DOHH2 (cell line): ENCODE results near the gene DDX41.

ENCODE experiments used
- H3F3A ChIP-seq: fragments of 200-600 bp; sonication (generic), shearing (Covaris generic); 2 replicates; pipeline ENCODE4 v1.6.0; 2016; ENCODE audit warnings: antibody characterized with exemption, mild to moderate bottlenecking; ENCODE audit not compliant: control insufficient read depth, insufficient read depth
- H3K27ac ChIP-seq: fragments of 200-600 bp; sonication (generic); 2 replicates; pipeline ENCODE4 v1.5.1; 2014; ENCODE audit warnings: low read depth, mild to moderate bottlenecking, low read length, moderate library complexity
- H3K27me3 ChIP-seq: fragments of 200-600 bp; sonication (generic); 2 replicates; pipeline ENCODE4 v1.6.1; 2014; ENCODE audit warnings: mild to moderate bottlenecking, low read length, mixed read lengths; ENCODE audit not compliant: control insufficient read depth
- H3K36me3 ChIP-seq: fragments of 200-600 bp; sonication (generic); 2 replicates; pipeline ENCODE4 v1.6.1; 2014; ENCODE audit warnings: mild to moderate bottlenecking, low read length, moderate library complexity, mixed read lengths; ENCODE audit not compliant: control insufficient read depth
- H3K4me1 ChIP-seq: fragments of 200-600 bp; sonication (generic); 2 replicates; pipeline ENCODE4 v1.6.1; 2014; ENCODE audit warnings: mild to moderate bottlenecking, low read length, mixed read lengths; ENCODE audit not compliant: control insufficient read depth
- H3K4me2 ChIP-seq: fragments of 200-600 bp; sonication (generic); 2 replicates; pipeline ENCODE4 v1.6.0; 2014; ENCODE audit warnings: mild to moderate bottlenecking, low read length, moderate library complexity
- H3K4me3 ChIP-seq: fragments of 200-600 bp; sonication (generic); 2 replicates; pipeline ENCODE4 v1.5.1; 2014; ENCODE audit warnings: mild to moderate bottlenecking, low read length, mixed read lengths
- H3K79me2 ChIP-seq: fragments of 200-600 bp; sonication (generic); 2 replicates; pipeline ENCODE4 v1.6.1; 2014; ENCODE audit warnings: mild to moderate bottlenecking, low read length, mixed read lengths; ENCODE audit not compliant: control insufficient read depth
- H3K9me2 ChIP-seq: fragments of 200-600 bp; sonication (generic); replicated peaks from 2 replicates; pipeline ENCODE4 v1.6.1; 2014; ENCODE audit warnings: mild to moderate bottlenecking, low read length, mixed read lengths; ENCODE audit not compliant: control insufficient read depth
- H3K9me3 ChIP-seq: fragments of 200-600 bp; sonication (generic); 2 replicates; pipeline ENCODE4 v1.6.1; 2014; ENCODE audit warnings: antibody characterized with exemption, low read length, mixed read lengths; ENCODE audit not compliant: control insufficient read depth, insufficient read depth
- H4K20me1 ChIP-seq: fragments of 200-600 bp; sonication (generic); 2 replicates; pipeline ENCODE4 v1.6.0; 2014; ENCODE audit warnings: low read depth, mild to moderate bottlenecking, antibody characterized with exemption, low read length, moderate library complexity; ENCODE audit not compliant: control insufficient read depth, insufficient read depth
- EZH2phosphoT487 ChIP-seq: fragments of 200-600 bp; sonication (generic); IDR thresholded peaks from 2 replicates; pipeline ENCODE4 v1.6.1; 2017; ENCODE audit warnings: borderline replicate concordance, mild to moderate bottlenecking, antibody characterized with exemption, low read length, moderate library complexity, mixed read lengths
- TF ChIP-seq, protein P1 (sequence below): fragments of 200-600 bp; sonication (generic); IDR thresholded peaks from one replicate; pipeline ENCODE4 v1.5.1; 2014; ENCODE audit warnings: antibody characterized with exemption, mild to moderate bottlenecking, low read depth, low read length; ENCODE audit not compliant: poor library complexity, severe bottlenecking

DDX41 gene

DNA sequence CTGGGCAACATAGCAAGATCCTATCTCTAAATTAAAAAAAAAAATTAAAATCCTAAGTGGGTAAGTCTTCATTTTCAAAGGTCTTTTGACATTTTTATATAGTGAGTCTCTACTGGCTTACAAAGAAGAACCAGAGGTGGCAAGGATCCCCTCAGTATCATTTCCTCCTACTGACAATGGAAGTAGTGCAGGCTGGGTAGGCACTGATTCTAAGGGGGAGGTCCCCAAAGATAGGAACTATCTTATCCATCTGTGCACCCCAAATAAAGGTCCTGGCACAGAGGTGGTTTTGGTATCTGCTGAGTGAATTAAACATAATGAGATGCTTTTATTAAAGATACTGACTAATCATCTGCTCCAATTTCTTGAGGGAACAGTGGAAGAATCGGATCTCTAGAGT, 33.4 kb upstream of the DDX41 start:
- H3K4me1 ChIP-seq: peaks cover 18% of the 10 kb centered on the region
- peaks cover 55% of the 10 kb centered on the region for H3K36me3 ChIP-seq
- H3K4me3 ChIP-seq: no peak overlapping the region
- no peaks in the 10 kb centered on the region for H3K9me3 ChIP-seq
- no peaks in the 10 kb centered on the region for H3K9me2 ChIP-seq
- H4K20me1 ChIP-seq: peaks cover 13% of the 10 kb centered on the region
- peaks cover 86% of the 10 kb centered on the region for H3K79me2 ChIP-seq
- TF ChIP-seq EZH2phosphoT487: no peak
- TF ChIP-seq, protein P1, sequence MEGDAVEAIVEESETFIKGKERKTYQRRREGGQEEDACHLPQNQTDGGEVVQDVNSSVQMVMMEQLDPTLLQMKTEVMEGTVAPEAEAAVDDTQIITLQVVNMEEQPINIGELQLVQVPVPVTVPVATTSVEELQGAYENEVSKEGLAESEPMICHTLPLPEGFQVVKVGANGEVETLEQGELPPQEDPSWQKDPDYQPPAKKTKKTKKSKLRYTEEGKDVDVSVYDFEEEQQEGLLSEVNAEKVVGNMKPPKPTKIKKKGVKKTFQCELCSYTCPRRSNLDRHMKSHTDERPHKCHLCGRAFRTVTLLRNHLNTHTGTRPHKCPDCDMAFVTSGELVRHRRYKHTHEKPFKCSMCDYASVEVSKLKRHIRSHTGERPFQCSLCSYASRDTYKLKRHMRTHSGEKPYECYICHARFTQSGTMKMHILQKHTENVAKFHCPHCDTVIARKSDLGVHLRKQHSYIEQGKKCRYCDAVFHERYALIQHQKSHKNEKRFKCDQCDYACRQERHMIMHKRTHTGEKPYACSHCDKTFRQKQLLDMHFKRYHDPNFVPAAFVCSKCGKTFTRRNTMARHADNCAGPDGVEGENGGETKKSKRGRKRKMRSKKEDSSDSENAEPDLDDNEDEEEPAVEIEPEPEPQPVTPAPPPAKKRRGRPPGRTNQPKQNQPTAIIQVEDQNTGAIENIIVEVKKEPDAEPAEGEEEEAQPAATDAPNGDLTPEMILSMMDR: no peak
- H3K27me3 ChIP-seq: no peaks in the 10 kb centered on the region
- no peak overlapping the region for H3K4me2 ChIP-seq
- no peaks in the 10 kb centered on the region for H3F3A ChIP-seq
- no peak overlapping the region for H3K27ac ChIP-seq

DNA sequence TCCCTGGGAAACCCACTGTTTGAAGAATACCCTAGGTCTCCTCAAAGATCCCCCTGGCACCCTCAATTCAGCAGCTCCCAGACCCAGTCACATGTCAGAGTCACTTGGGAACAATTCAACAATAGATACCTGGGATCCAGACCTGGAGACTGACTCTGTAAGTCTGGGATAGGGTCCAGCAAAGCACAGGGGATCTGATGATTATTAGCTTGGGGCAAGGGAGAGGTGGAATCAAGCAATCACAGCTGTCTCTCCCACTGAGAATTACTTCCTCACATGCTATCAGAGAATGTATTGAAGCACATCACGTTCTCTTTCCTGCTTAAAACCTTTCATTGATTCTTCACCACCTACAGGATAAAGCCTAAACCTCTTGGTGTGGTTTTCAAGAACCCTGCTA, 31.7 kb upstream of the DDX41 start:
- TF ChIP-seq, protein P1: no peak
- TF ChIP-seq EZH2phosphoT487: no peak
- no peaks in the 10 kb centered on the region for H3K27me3 ChIP-seq
- H3K9me2 ChIP-seq: no peaks in the 10 kb centered on the region
- no peak overlapping the region for H3K27ac ChIP-seq
- no peak overlapping the region for H3K4me2 ChIP-seq
- H3K4me1 ChIP-seq: peaks cover 14% of the 10 kb centered on the region
- H3K9me3 ChIP-seq: no peaks in the 10 kb centered on the region
- H3K4me3 ChIP-seq: no peak overlapping the region
- H3K79me2 ChIP-seq: peaks cover 88% of the 10 kb centered on the region
- 0 out of 2 replicates have a peak, but pooled peaks cover 4% of the 10 kb centered on the region for H3F3A ChIP-seq
- peaks cover 13% of the 10 kb centered on the region for H4K20me1 ChIP-seq
- peaks cover 65% of the 10 kb centered on the region for H3K36me3 ChIP-seq

DNA sequence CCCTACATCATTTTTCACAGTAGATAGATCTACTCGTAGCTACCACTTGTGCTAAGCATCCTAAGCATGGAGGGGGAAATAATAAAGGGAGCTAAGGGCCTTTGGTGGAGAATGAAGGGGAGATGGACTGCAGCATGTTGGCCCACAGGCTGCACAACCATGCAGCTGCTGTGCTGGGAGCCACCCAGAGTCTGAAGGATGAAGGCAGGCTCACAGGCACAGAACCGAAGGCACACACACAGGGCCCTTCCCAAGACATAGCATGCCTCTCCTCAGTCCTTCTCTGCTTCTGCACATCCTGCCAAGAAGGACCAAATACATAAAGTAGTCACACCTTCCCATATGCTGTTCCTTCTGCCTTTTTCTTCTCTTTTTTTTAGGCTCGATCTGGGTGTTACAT, 31.0 kb upstream of the DDX41 start:
- Histone ChIP-seq H3K27ac (no peak overlapping the region), H3K27me3 (no peaks in the 10 kb centered on the region), H3K79me2 (peaks cover 88% of the 10 kb centered on the region), H3K4me2 (no peak overlapping the region), H3K9me2 (no peaks in the 10 kb centered on the region), H4K20me1 (peaks cover 5% of the 10 kb centered on the region), H3K36me3 (peaks cover 67% of the 10 kb centered on the region), H3K9me3 (no peaks in the 10 kb centered on the region), H3K4me1 (peaks cover 6% of the 10 kb centered on the region), H3F3A (0 out of 2 replicates have a peak, but pooled peaks cover 4% of the 10 kb centered on the region), H3K4me3 (no peak overlapping the region)
- TF ChIP-seq, protein P1: no peak
- TF ChIP-seq EZH2phosphoT487: no peak
